ENCODE data around the gene CDHR2. TPM values are rescaled to one million over a fixed set of nuclear protein-coding genes. Genes with fewer than 3 reads are reported as not detected.

Gene CDHR2
- total and polyA plus RNA-seq, 2 of the 13 experiments (the other 11 are each of a cell fraction or from before 2014, with no cell fraction given), result 17.9 to 20.9 TPM

DNA sequence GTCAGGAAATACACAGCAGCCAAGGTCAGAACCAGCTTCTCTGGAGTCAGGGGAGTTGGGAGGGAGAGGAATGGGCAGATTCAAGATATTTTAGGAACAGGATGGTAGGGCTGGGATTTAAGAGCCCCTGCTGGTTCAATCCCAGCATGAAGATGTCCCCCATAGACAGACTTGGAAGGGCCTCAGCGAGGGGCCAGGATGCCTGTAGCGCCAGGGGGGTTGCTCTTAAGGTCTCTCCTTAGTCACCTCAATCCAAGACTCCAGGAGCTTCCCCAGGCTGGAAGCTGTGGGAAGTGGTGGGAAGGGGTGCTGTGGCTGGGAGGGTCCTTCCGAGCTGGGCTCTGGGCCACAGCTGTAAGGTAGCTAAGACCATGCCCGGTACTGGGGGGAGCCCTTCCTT, 90.1 kb downstream of the CDHR2 start:
- no peak for FAIRE-seq

More for the DNA sequence above, 90.1 kb downstream of the CDHR2 start:
- Histone ChIP-seq H4K20me1 (ENCODE audit: insufficient read depth, low read length) (no peaks in the 10 kb centered on the region), H3K9me3 (ENCODE audit: low read length) (no peaks in the 10 kb centered on the region), H3K27me3 (ENCODE audit: control insufficient read depth in 1 of 2, insufficient read depth in 2 of 2, low read length in 2 of 2) (peaks cover 13 to 63% of the 10 kb centered on the region in 2 experiments), H3K36me3 (replicated peaks in 1 of 2; ENCODE audit: control insufficient read depth in 1 of 2, insufficient read depth in 2 of 2, low read length in 2 of 2) (no peaks in the 10 kb centered on the region), H3K9ac (ENCODE audit: insufficient read depth, low read depth, low read length) (no peak overlapping the region), H3K4me1 (ENCODE audit: insufficient read depth, low read length) (no peaks in the 10 kb centered on the region), H3K4me3 (replicated peaks in 1 of 3; ENCODE audit: insufficient read depth in 1 of 3, low read depth in 2 of 3, low read length in 3 of 3) (no peak overlapping the region), H3K27ac (ENCODE audit: extremely low read length, insufficient read depth, low read length) (no peak overlapping the region), H3K4me2 (ENCODE audit: low read depth, low read length) (no peak overlapping the region), H3K79me2 (ENCODE audit: insufficient read depth, low read length) (no peaks in the 10 kb centered on the region), H2AFZ (ENCODE audit: low read length) (no peak overlapping the region)
- DNase-seq (ENCODE audit: low spot score), result no peak
- no peak for ATAC-seq
- WGBS (ENCODE audit: low lambda C conversion rate), result 7% methylated on average over 2 of the region's 4 CpGs
- POLR2A ChIA-PET, result no interaction called here
- CTCF ChIA-PET (ENCODE audit: low intra/inter-chr PET ratio, low total read pairs), result no interaction called here
- in situ Hi-C loops (cut with HindIII; ENCODE audit: extremely low pct_ligation_motif_present, low pct_unique_long_range_greater_than_20kb) (no loop called here), intact Hi-C loops (cut with micrococcal nuclease; ENCODE audit: unreplicated experiment) (no loop called here)
- TF ChIP-seq, protein P1, sequence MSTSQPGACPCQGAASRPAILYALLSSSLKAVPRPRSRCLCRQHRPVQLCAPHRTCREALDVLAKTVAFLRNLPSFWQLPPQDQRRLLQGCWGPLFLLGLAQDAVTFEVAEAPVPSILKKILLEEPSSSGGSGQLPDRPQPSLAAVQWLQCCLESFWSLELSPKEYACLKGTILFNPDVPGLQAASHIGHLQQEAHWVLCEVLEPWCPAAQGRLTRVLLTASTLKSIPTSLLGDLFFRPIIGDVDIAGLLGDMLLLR (CRISPR knock-in tag; IDR thresholded peaks at IDR 0.05), result no peak
- TF ChIP-seq HOXD1 (CRISPR knock-in tag; IDR thresholded peaks at IDR 0.05) (no peak), ZNF24 (IDR thresholded peaks at IDR 0.05) (no peak), SMAD1 (CRISPR knock-in tag; IDR thresholded peaks at IDR 0.05; ENCODE audit: borderline replicate concordance, low read depth) (no peak), ZNF781 (CRISPR knock-in tag; IDR thresholded peaks at IDR 0.05; ENCODE audit: borderline replicate concordance, not compliant biosample characterization) (no peak), ZZZ3 (CRISPR knock-in tag; IDR thresholded peaks at IDR 0.05; ENCODE audit: borderline replicate concordance) (no peak), GZF1 (CRISPR knock-in tag; IDR thresholded peaks at IDR 0.05) (no peak)
- TF ChIP-seq, protein P2, sequence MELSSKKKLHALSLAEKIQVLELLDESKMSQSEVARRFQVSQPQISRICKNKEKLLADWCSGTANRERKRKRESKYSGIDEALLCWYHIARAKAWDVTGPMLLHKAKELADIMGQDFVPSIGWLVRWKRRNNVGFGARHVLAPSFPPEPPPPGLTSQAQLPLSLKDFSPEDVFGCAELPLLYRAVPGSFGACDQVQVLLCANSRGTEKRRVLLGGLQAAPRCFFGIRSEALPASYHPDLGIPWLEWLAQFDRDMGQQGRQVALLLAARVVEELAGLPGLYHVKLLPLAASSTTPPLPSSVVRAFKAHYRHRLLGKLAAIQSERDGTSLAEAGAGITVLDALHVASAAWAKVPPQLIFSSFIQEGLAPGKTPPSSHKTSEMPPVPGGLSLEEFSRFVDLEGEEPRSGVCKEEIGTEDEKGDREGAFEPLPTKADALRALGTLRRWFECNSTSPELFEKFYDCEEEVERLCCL (CRISPR knock-in tag; IDR thresholded peaks at IDR 0.05; ENCODE audit: borderline replicate concordance), result no peak
- TF ChIP-seq, protein P3, sequence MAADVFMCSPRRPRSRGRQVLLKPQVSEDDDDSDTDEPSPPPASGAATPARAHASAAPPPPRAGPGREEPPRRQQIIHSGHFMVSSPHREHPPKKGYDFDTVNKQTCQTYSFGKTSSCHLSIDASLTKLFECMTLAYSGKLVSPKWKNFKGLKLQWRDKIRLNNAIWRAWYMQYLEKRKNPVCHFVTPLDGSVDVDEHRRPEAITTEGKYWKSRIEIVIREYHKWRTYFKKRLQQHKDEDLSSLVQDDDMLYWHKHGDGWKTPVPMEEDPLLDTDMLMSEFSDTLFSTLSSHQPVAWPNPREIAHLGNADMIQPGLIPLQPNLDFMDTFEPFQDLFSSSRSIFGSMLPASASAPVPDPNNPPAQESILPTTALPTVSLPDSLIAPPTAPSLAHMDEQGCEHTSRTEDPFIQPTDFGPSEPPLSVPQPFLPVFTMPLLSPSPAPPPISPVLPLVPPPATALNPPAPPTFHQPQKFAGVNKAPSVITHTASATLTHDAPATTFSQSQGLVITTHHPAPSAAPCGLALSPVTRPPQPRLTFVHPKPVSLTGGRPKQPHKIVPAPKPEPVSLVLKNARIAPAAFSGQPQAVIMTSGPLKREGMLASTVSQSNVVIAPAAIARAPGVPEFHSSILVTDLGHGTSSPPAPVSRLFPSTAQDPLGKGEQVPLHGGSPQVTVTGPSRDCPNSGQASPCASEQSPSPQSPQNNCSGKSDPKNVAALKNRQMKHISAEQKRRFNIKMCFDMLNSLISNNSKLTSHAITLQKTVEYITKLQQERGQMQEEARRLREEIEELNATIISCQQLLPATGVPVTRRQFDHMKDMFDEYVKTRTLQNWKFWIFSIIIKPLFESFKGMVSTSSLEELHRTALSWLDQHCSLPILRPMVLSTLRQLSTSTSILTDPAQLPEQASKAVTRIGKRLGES (CRISPR knock-in tag; IDR thresholded peaks at IDR 0.05; ENCODE audit: borderline replicate concordance), result no peak
- TF ChIP-seq, protein P4, sequence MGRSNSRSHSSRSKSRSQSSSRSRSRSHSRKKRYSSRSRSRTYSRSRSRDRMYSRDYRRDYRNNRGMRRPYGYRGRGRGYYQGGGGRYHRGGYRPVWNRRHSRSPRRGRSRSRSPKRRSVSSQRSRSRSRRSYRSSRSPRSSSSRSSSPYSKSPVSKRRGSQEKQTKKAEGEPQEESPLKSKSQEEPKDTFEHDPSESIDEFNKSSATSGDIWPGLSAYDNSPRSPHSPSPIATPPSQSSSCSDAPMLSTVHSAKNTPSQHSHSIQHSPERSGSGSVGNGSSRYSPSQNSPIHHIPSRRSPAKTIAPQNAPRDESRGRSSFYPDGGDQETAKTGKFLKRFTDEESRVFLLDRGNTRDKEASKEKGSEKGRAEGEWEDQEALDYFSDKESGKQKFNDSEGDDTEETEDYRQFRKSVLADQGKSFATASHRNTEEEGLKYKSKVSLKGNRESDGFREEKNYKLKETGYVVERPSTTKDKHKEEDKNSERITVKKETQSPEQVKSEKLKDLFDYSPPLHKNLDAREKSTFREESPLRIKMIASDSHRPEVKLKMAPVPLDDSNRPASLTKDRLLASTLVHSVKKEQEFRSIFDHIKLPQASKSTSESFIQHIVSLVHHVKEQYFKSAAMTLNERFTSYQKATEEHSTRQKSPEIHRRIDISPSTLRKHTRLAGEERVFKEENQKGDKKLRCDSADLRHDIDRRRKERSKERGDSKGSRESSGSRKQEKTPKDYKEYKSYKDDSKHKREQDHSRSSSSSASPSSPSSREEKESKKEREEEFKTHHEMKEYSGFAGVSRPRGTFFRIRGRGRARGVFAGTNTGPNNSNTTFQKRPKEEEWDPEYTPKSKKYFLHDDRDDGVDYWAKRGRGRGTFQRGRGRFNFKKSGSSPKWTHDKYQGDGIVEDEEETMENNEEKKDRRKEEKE (IDR thresholded peaks at IDR 0.05), result no peak
- no TSS peak for BruUV-seq (replicated peaks)

Measured in HepG2 (cell line).